HL-60 (cell line): Measurements from ENCODE around the gene MAPRE2.

Experiments
- DNase-seq, 2 experiments: peaks; one replicate each; pipeline ENCODE4 v3.0.0-alpha.2; 2010 to 2020; ENCODE audit warnings: low read depth in 1 of 2, low spot score in 1 of 2
- H3K27ac ChIP-seq: fragments of 250-450 bp; sonication (Bioruptor Pico); replicated peaks from 2 replicates; pipeline ENCODE4 v1.5.1; 2020; ENCODE audit warnings: mild to moderate bottlenecking, moderate library complexity
- H3K27me3 ChIP-seq: fragments of 250-450 bp; sonication (Bioruptor Pico); 2 replicates; pipeline ENCODE4 v1.5.1; 2021; ENCODE audit warnings: mild to moderate bottlenecking, moderate library complexity; ENCODE audit not compliant: insufficient read depth, poor library complexity, severe bottlenecking
- H3K4me3 ChIP-seq: replicated peaks from 2 replicates; pipeline ENCODE4 v1.5.1; 2011; ENCODE audit warnings: mild to moderate bottlenecking, control low read depth, low read length; ENCODE audit not compliant: insufficient read depth
- GABPA ChIP-seq: IDR thresholded peaks from 2 replicates; pipeline ENCODE4 v1.6.1; 2012; ENCODE audit warnings: low read depth
- POLR2AphosphoS5 ChIP-seq: IDR thresholded peaks from 2 replicates; pipeline ENCODE4 v1.6.1; 2012; ENCODE audit warnings: low read depth
- SPI1 ChIP-seq: IDR thresholded peaks from 2 replicates; pipeline ENCODE4 v1.6.1; 2012; ENCODE audit warnings: low read depth, mild to moderate bottlenecking, borderline replicate concordance
- TF ChIP-seq, protein P1 (sequence below): IDR thresholded peaks from one replicate; pipeline ENCODE4 v1.5.1; 2011; ENCODE audit warnings: low read length, control low read depth, inconsistent platforms; ENCODE audit not compliant: insufficient read depth
- TF ChIP-seq, protein P2 (sequence below): IDR thresholded peaks from 2 replicates; pipeline ENCODE4 v1.6.1; 2012; ENCODE audit warnings: low read depth; ENCODE audit not compliant: insufficient replicate concordance

The MAPRE2 gene

DNA sequence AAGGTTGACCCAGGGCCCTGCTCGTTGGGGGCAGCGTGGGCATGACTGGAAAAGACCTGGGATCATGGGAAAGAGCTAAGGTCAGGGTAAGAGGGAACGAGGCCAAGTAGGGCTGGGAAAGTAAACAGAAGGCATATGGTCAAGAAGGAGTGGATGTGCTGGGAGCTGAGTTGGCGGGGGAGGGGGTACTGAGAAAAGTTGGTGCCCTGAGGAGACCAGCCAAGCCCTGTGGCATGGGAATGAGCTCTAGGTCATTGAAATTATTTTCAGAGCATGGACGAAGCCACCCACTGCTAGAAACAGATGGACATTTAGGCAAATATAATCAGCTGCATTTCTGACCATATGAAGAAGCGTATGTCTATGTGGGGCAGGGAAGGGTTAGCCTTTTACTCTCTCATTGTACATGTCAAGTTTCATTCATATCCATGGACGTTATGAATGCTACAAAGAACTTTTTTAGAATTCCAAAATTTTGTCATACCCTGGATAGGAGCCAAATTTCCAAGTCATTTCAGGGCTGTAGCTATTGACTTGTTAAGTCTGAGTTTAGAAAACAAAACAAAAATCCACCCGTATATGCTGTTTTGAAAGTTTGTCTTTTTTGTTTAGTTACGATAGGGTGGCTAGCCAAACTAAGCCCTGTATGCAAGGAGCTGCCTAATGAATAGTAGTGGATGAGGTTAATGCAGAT, 19.1 kb downstream of the MAPRE2 start:
- no peaks in the 10 kb centered on the region for H3K27me3 ChIP-seq
- DNase-seq = no peak
- H3K4me3 ChIP-seq = no peak overlapping the region
- H3K27ac ChIP-seq = no peak overlapping the region
- TF ChIP-seq, protein P1, sequence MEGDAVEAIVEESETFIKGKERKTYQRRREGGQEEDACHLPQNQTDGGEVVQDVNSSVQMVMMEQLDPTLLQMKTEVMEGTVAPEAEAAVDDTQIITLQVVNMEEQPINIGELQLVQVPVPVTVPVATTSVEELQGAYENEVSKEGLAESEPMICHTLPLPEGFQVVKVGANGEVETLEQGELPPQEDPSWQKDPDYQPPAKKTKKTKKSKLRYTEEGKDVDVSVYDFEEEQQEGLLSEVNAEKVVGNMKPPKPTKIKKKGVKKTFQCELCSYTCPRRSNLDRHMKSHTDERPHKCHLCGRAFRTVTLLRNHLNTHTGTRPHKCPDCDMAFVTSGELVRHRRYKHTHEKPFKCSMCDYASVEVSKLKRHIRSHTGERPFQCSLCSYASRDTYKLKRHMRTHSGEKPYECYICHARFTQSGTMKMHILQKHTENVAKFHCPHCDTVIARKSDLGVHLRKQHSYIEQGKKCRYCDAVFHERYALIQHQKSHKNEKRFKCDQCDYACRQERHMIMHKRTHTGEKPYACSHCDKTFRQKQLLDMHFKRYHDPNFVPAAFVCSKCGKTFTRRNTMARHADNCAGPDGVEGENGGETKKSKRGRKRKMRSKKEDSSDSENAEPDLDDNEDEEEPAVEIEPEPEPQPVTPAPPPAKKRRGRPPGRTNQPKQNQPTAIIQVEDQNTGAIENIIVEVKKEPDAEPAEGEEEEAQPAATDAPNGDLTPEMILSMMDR = no peak
- TF ChIP-seq, protein P2, sequence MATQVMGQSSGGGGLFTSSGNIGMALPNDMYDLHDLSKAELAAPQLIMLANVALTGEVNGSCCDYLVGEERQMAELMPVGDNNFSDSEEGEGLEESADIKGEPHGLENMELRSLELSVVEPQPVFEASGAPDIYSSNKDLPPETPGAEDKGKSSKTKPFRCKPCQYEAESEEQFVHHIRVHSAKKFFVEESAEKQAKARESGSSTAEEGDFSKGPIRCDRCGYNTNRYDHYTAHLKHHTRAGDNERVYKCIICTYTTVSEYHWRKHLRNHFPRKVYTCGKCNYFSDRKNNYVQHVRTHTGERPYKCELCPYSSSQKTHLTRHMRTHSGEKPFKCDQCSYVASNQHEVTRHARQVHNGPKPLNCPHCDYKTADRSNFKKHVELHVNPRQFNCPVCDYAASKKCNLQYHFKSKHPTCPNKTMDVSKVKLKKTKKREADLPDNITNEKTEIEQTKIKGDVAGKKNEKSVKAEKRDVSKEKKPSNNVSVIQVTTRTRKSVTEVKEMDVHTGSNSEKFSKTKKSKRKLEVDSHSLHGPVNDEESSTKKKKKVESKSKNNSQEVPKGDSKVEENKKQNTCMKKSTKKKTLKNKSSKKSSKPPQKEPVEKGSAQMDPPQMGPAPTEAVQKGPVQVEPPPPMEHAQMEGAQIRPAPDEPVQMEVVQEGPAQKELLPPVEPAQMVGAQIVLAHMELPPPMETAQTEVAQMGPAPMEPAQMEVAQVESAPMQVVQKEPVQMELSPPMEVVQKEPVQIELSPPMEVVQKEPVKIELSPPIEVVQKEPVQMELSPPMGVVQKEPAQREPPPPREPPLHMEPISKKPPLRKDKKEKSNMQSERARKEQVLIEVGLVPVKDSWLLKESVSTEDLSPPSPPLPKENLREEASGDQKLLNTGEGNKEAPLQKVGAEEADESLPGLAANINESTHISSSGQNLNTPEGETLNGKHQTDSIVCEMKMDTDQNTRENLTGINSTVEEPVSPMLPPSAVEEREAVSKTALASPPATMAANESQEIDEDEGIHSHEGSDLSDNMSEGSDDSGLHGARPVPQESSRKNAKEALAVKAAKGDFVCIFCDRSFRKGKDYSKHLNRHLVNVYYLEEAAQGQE = no peak
- TF ChIP-seq GABPA (no peak), SPI1 (no peak), POLR2AphosphoS5 (no peak)

GRCh38 chr18:35061336-35061735, 20.1 kb downstream of the MAPRE2 start:
- H3K4me3 ChIP-seq = no peak overlapping the region
- no peaks in the 10 kb centered on the region for H3K27me3 ChIP-seq
- TF ChIP-seq SPI1 (no peak), GABPA (no peak), POLR2AphosphoS5 (no peak)
- TF ChIP-seq, protein P2 = no peak
- TF ChIP-seq, protein P1 = no peak
- no peak overlapping the region for H3K27ac ChIP-seq
- no peak for DNase-seq

DNA sequence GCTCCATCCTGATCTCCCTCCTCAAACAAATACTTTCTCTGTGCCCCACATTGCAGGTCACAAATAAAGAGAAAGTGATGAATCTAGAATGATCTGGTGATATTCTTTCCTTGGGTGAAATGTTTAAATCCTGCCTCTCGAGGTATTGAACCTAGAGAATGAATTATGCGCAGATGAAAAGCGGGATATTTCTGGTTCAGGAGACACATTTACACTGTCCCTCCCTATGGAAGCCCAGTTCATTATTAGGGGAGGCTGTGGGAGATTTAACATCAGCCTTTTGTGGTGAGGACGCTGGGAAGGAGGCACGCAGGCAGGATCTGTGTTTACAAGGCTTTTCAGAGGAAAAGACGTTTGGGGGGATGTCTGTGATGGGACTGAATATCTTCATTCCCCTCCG, 20.6 kb downstream of the MAPRE2 start:
- Histone ChIP-seq H3K4me3 (no peak overlapping the region), H3K27ac (no peak overlapping the region), H3K27me3 (no peaks in the 10 kb centered on the region)
- DNase-seq = no peak
- TF ChIP-seq, protein P2 = no peak
- no peak for TF ChIP-seq POLR2AphosphoS5
- no peak for TF ChIP-seq SPI1
- no peak for TF ChIP-seq GABPA
- TF ChIP-seq, protein P1 = no peak
